Skeletal muscle satellite cell (primary cell): Measurements from ENCODE around the gene S100A5.
A peak's percentile ranks its signal among the peaks of the same experiment; 100 is the strongest.
"Not testable (repeated sequence)": the region's sequence is repeated elsewhere in the genome, so short reads cannot be mapped to it uniquely, and the experiment has no call there.

Source experiments
- H3K27me3 ChIP-seq: 2 replicates; pipeline ENCODE4 v1.7.0; 2013; ENCODE audit warnings: low read length; ENCODE audit not compliant: control insufficient read depth, insufficient read depth
- H3K36me3 ChIP-seq: 2 replicates; pipeline ENCODE4 v1.7.0; 2013; ENCODE audit warnings: mild to moderate bottlenecking, control low read depth, low read length; ENCODE audit not compliant: insufficient read depth
- H3K4me1 ChIP-seq: 2 replicates; pipeline ENCODE4 v1.7.0; 2013; ENCODE audit warnings: low read length; ENCODE audit not compliant: control insufficient read depth, insufficient read depth
- H3K4me2 ChIP-seq: 2 replicates; pipeline ENCODE4 v1.7.0; 2013; ENCODE audit warnings: mild to moderate bottlenecking, low read length
- H3K4me3 ChIP-seq: 2 replicates; pipeline ENCODE4 v1.7.0; 2013; ENCODE audit warnings: low read length
- H3K9ac ChIP-seq: 2 replicates; pipeline ENCODE4 v1.7.0; 2013; ENCODE audit warnings: mild to moderate bottlenecking, low read depth, low read length, moderate library complexity
- H3K9me3 ChIP-seq: replicated peaks from 2 replicates; pipeline ENCODE4 v1.7.0; 2013; ENCODE audit warnings: mild to moderate bottlenecking, control low read depth, low read length

S100A5 gene

GRCh38 chr1:153565529-153566374 lies 25.0 kb upstream of the S100A5 start, which contains the start of gene S100A2:
TSS of gene S100A2 (minus strand) at chr1:153565844. CDS start at chr1:153563877, 1,967 bp downstream.
- Histone ChIP-seq H3K4me2 (peak within 1 kb of the TSS; percentile 80), H3K9me3 (no peaks in the 10 kb centered on the region), H3K36me3 (no peaks in the 10 kb centered on the region), H3K27me3 (no peaks in the 10 kb centered on the region), H3K4me3 (peak within 1 kb of the TSS; percentile 59), H3K9ac (peak within 1 kb of the TSS; percentile 93), H3K4me1 (peaks cover 54% of the 10 kb centered on the region)

- Histone ChIP-seq H3K9me3 (no peaks in the 10 kb centered on the region), H3K4me1 (peaks cover 52% of the 10 kb centered on the region), H3K27me3 (no peaks in the 10 kb centered on the region), H3K4me3 (no peak overlapping the region), H3K9ac (peak overlapping the region; percentile 13), H3K4me2 (no peak overlapping the region), H3K36me3 (no peaks in the 10 kb centered on the region)
These were observed 23.3 kb upstream of the S100A5 start for GRCh38 chr1:153563991-153564390.

GRCh38 chr1:153563483-153563901 lies 22.8 kb upstream of the S100A5 start:
- H3K9me3 ChIP-seq: no peaks in the 10 kb centered on the region
- H3K36me3 ChIP-seq: no peaks in the 10 kb centered on the region
- no peak overlapping the region for H3K4me3 ChIP-seq
- H3K27me3 ChIP-seq: no peaks in the 10 kb centered on the region
- no peak overlapping the region for H3K9ac ChIP-seq
- no peak overlapping the region for H3K4me2 ChIP-seq
- H3K4me1 ChIP-seq: peaks cover 48% of the 10 kb centered on the region

- H3K4me3 ChIP-seq, H3K27me3 ChIP-seq, H3K4me2 ChIP-seq, H3K36me3 ChIP-seq, H3K9ac ChIP-seq, H3K9me3 ChIP-seq: not testable (repeated sequence)
- H3K4me1 ChIP-seq: peaks cover 33% of the 10 kb centered on the region
These were observed 21.3 kb upstream of the S100A5 start for GRCh38 chr1:153562021-153562420.

- H3K9me3 ChIP-seq: no peaks in the 10 kb centered on the region
- no peak overlapping the region for H3K9ac ChIP-seq
- peaks cover 29% of the 10 kb centered on the region for H3K4me1 ChIP-seq
- H3K36me3 ChIP-seq: no peaks in the 10 kb centered on the region
- H3K4me2 ChIP-seq: no peak overlapping the region
- no peak overlapping the region for H3K4me3 ChIP-seq
- no peaks in the 10 kb centered on the region for H3K27me3 ChIP-seq
These were observed 20.8 kb upstream of the S100A5 start for GRCh38 chr1:153561466-153561985.

GRCh38 chr1:153560771-153561465 lies 20.2 kb upstream of the S100A5 start:
- H3K4me1 ChIP-seq: peaks cover 23% of the 10 kb centered on the region
- no peak overlapping the region for H3K9ac ChIP-seq
- no peak overlapping the region for H3K4me3 ChIP-seq
- H3K36me3 ChIP-seq: no peaks in the 10 kb centered on the region
- no peaks in the 10 kb centered on the region for H3K9me3 ChIP-seq
- H3K27me3 ChIP-seq: no peaks in the 10 kb centered on the region
- no peak overlapping the region for H3K4me2 ChIP-seq

GRCh38 chr1:153560241-153560640 lies 19.5 kb upstream of the S100A5 start:
- Histone ChIP-seq H3K9ac (no peak overlapping the region), H3K36me3 (no peaks in the 10 kb centered on the region), H3K27me3 (no peaks in the 10 kb centered on the region), H3K4me3 (no peak overlapping the region), H3K9me3 (no peaks in the 10 kb centered on the region), H3K4me1 (peaks cover 17% of the 10 kb centered on the region), H3K4me2 (no peak overlapping the region)

- no peaks in the 10 kb centered on the region for H3K36me3 ChIP-seq
- H3K27me3 ChIP-seq: no peaks in the 10 kb centered on the region
- no peaks in the 10 kb centered on the region for H3K9me3 ChIP-seq
- H3K4me3 ChIP-seq: no peak overlapping the region
- H3K4me2 ChIP-seq: no peak overlapping the region
- H3K4me1 ChIP-seq: peaks cover 12% of the 10 kb centered on the region
- H3K9ac ChIP-seq: no peak overlapping the region
These were observed 17.1 kb upstream of the S100A5 start for GRCh38 chr1:153557877-153558276.

GRCh38 chr1:153556348-153556747 lies 15.6 kb upstream of the S100A5 start:
- Histone ChIP-seq H3K36me3 (no peaks in the 10 kb centered on the region), H3K9ac (no peak overlapping the region), H3K4me3 (no peak overlapping the region), H3K27me3 (no peaks in the 10 kb centered on the region), H3K9me3 (no peaks in the 10 kb centered on the region), H3K4me2 (no peak overlapping the region), H3K4me1 (peaks cover 12% of the 10 kb centered on the region)

GRCh38 chr1:153553830-153554541 lies 13.3 kb upstream of the S100A5 start:
- H3K9ac ChIP-seq: peak overlapping the region; percentile 48

GRCh38 chr1:153553096-153553495 lies 12.4 kb upstream of the S100A5 start:
- no peaks in the 10 kb centered on the region for H3K9me3 ChIP-seq
- H3K9ac ChIP-seq: no peak overlapping the region
- H3K4me2 ChIP-seq: no peak overlapping the region
- H3K36me3 ChIP-seq: no peaks in the 10 kb centered on the region
- no peaks in the 10 kb centered on the region for H3K27me3 ChIP-seq
- H3K4me3 ChIP-seq: no peak overlapping the region
- H3K4me1 ChIP-seq: peaks cover 31% of the 10 kb centered on the region

More at GRCh38 chr1:153553830-153554541, 13.3 kb upstream of the S100A5 start:
- no peak overlapping the region for H3K4me3 ChIP-seq
- H3K4me1 ChIP-seq: peaks cover 23% of the 10 kb centered on the region
- H3K27me3 ChIP-seq: no peaks in the 10 kb centered on the region
- H3K36me3 ChIP-seq: no peaks in the 10 kb centered on the region
- no peaks in the 10 kb centered on the region for H3K9me3 ChIP-seq
- H3K4me2 ChIP-seq: no peak overlapping the region
